ENCODE measurements around the gene GRIP1.

Gene GRIP1

GRCh38 chr12:66683822-66684221 is 4.9 kb upstream of the GRIP1 start:
- Mint-ChIP-seq H3K4me3 (no peak overlapping the region), H3K27me3 (peaks cover 95% of the 10 kb centered on the region), H3K27ac (ENCODE audit: low read depth) (no peak overlapping the region), H3K9me3 (no peaks in the 10 kb centered on the region), H3K36me3 (ENCODE audit: insufficient read depth) (no peaks in the 10 kb centered on the region), H3K4me1 (no peaks in the 10 kb centered on the region)
- ATAC-seq (replicated peaks; ENCODE audit: extremely low read depth, poor library complexity, severe bottlenecking) (no peak), DNase-seq (ENCODE audit: low spot score in 2 of 2) (no peak)

DNA sequence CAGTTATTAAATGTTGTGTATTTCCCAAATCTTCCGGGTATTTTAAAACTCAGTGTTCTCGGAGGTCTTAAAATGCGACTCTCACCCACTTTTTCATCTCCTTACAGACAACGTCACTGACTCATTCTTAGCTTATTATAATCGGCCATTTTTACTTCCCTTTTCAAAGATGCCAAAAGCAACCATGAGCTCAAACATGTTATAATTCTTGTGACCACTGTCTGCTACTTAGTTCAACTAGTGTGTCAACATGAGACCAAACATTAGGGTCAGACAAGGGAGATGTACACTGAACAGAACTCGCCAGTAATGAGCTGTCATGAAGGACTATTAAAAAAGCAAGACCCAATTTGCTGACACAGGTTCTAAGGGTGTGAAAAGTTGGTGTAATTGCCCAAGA is 4.2 kb upstream of the GRIP1 start:
- H3K27ac Mint-ChIP-seq (ENCODE audit: low read depth): no peak overlapping the region
- no peak overlapping the region for H3K4me3 Mint-ChIP-seq
- H3K27me3 Mint-ChIP-seq: peaks cover 90% of the 10 kb centered on the region

GRCh38 chr12:66679461-66680084 is 697 bp upstream of the GRIP1 start:
- Mint-ChIP-seq H3K27ac (ENCODE audit: low read depth) (no peak overlapping the region), H3K4me1 (no peaks in the 10 kb centered on the region), H3K27me3 (peaks cover 73% of the 10 kb centered on the region)

More for the DNA sequence above, 4.2 kb upstream of the GRIP1 start:
- no peak for DNase-seq (ENCODE audit: low spot score in 2 of 2)
- no peaks in the 10 kb centered on the region for H3K9me3 Mint-ChIP-seq
- H3K4me1 Mint-ChIP-seq: no peaks in the 10 kb centered on the region
- H3K36me3 Mint-ChIP-seq (ENCODE audit: insufficient read depth): no peaks in the 10 kb centered on the region
- no peak for ATAC-seq (replicated peaks; ENCODE audit: extremely low read depth, poor library complexity, severe bottlenecking)

DNA sequence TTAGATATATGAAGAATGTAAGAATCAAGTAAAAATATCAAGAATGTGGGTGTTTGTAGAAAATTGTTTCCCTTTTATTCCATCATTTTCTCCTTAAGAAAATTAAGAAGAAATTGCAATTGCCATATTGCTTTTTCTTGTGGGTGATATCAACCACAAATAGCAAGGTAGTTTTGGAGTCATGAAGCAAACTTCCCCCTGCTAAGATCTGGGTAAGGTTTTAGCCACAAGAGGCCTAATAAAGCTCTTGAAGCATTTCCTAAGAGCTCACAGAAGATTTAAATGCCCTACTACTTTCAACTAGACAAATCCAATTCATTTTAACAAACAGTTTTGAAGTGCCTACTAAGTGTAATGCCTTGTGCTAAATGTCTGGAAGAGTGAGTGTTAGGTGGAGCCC is 2.6 kb downstream of the GRIP1 start:
- no peaks in the 10 kb centered on the region for H3K36me3 Mint-ChIP-seq (ENCODE audit: insufficient read depth)
- no peaks in the 10 kb centered on the region for H3K4me1 Mint-ChIP-seq
- no peaks in the 10 kb centered on the region for H3K9me3 Mint-ChIP-seq
- no peak overlapping the region for H3K4me3 Mint-ChIP-seq
- no peak overlapping the region for H3K27ac Mint-ChIP-seq (ENCODE audit: low read depth)
- peaks cover 58% of the 10 kb centered on the region for H3K27me3 Mint-ChIP-seq
- no peak for DNase-seq (ENCODE audit: low spot score in 2 of 2)
- no peak for ATAC-seq (replicated peaks; ENCODE audit: extremely low read depth, poor library complexity, severe bottlenecking)

More at GRCh38 chr12:66679461-66680084, 697 bp upstream of the GRIP1 start:
- ATAC-seq (replicated peaks; ENCODE audit: extremely low read depth, poor library complexity, severe bottlenecking): no peak
- Mint-ChIP-seq H3K36me3 (ENCODE audit: insufficient read depth) (no peaks in the 10 kb centered on the region), H3K9me3 (no peaks in the 10 kb centered on the region), H3K4me3 (no peak overlapping the region)
- no peak for DNase-seq (ENCODE audit: low spot score in 2 of 2)

GRCh38 chr12:66674495-66675122 is 4.3 kb downstream of the GRIP1 start:
- Mint-ChIP-seq H3K4me3 (no peak overlapping the region), H3K27ac (ENCODE audit: low read depth) (no peak overlapping the region), H3K36me3 (ENCODE audit: insufficient read depth) (no peaks in the 10 kb centered on the region), H3K9me3 (no peaks in the 10 kb centered on the region), H3K4me1 (no peaks in the 10 kb centered on the region), H3K27me3 (peaks cover 62% of the 10 kb centered on the region)
- ATAC-seq (replicated peaks; ENCODE audit: extremely low read depth, poor library complexity, severe bottlenecking) (no peak), DNase-seq (ENCODE audit: low spot score in 2 of 2) (no peak)

DNA sequence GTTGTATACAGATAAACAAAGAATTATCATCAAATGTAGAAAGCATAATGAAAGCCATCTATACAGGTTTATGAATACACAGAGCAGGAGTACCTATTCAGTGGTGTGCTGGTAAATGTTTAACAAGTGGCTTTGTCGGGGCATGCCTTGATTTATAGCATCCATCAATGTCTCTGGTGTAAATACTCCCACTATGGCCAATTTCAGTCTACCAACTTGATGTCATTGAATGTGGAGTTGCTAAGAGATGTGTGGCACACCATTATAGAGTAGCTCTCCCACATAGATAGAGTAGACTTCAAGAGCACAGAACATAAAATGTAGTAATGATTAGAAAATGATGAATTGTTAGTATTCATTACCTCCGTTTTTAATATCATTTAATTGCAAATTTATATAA is 9.3 kb downstream of the GRIP1 start:
- Mint-ChIP-seq H3K36me3 (ENCODE audit: insufficient read depth) (no peaks in the 10 kb centered on the region), H3K4me3 (no peak overlapping the region), H3K9me3 (no peaks in the 10 kb centered on the region), H3K27me3 (peaks cover 69% of the 10 kb centered on the region), H3K27ac (ENCODE audit: low read depth) (no peak overlapping the region), H3K4me1 (no peaks in the 10 kb centered on the region)
- no peak for ATAC-seq (replicated peaks; ENCODE audit: extremely low read depth, poor library complexity, severe bottlenecking)
- no peak for DNase-seq (ENCODE audit: low spot score in 2 of 2)

- H3K4me3 Mint-ChIP-seq: no peak overlapping the region
- H3K36me3 Mint-ChIP-seq (ENCODE audit: insufficient read depth): no peaks in the 10 kb centered on the region
- ATAC-seq (replicated peaks; ENCODE audit: extremely low read depth, poor library complexity, severe bottlenecking) (no peak), DNase-seq (ENCODE audit: low spot score in 2 of 2) (no peak)
- no peaks in the 10 kb centered on the region for H3K4me1 Mint-ChIP-seq
- H3K27me3 Mint-ChIP-seq: peaks cover 62% of the 10 kb centered on the region
- no peak overlapping the region for H3K27ac Mint-ChIP-seq (ENCODE audit: low read depth)
- H3K9me3 Mint-ChIP-seq: no peaks in the 10 kb centered on the region
These were observed 10.6 kb downstream of the GRIP1 start for GRCh38 chr12:66668311-66668710.

DNA sequence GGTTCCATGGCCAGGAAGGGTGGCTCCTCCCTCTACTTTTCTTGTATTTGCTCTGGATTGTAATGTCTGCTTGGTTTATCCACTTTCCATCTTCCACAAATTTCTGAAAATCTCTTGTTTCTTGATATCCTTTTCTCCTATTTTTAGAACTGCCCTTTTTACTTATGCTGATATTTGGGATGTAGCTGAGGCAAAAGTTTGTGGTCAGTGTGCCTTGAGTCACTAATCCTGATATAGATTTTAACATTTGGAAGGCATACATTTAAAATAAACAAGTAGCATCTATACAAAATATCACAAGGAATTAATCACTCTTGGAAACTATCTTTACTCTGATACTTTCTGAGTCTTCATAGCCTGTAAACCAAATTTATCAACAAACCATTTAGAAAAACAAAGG is 11.0 kb downstream of the GRIP1 start:
- no peaks in the 10 kb centered on the region for H3K4me1 Mint-ChIP-seq
- H3K4me3 Mint-ChIP-seq: no peak overlapping the region
- no peaks in the 10 kb centered on the region for H3K9me3 Mint-ChIP-seq
- peaks cover 62% of the 10 kb centered on the region for H3K27me3 Mint-ChIP-seq
- DNase-seq (ENCODE audit: low spot score in 2 of 2) (no peak), ATAC-seq (replicated peaks; ENCODE audit: extremely low read depth, poor library complexity, severe bottlenecking) (no peak)
- no peak overlapping the region for H3K27ac Mint-ChIP-seq (ENCODE audit: low read depth)
- H3K36me3 Mint-ChIP-seq (ENCODE audit: insufficient read depth): no peaks in the 10 kb centered on the region

DNA sequence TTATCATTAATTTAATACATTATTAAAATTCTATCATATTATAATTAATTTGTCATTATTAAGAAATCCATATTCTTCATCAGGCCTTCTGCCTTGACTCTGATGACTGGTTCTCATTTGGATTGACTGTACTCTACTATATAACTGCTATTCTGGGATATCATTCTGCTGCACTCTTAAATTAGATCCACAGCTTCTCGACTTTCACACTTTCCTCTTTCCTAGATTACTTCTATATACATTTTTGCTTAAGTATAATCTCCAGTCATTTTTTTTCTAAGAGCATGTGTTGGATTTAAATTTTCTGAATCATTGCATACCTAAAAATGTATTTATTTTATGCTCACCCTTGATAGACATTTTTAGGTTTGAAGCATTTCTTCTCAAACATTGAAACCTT is 12.4 kb downstream of the GRIP1 start:
- ATAC-seq (replicated peaks; ENCODE audit: extremely low read depth, poor library complexity, severe bottlenecking) (no peak), DNase-seq (ENCODE audit: low spot score in 2 of 2) (no peak)
- Mint-ChIP-seq H3K27me3 (peaks cover 75% of the 10 kb centered on the region), H3K27ac (ENCODE audit: low read depth) (no peak overlapping the region), H3K4me3 (no peak overlapping the region), H3K4me1 (no peaks in the 10 kb centered on the region), H3K9me3 (no peaks in the 10 kb centered on the region), H3K36me3 (ENCODE audit: insufficient read depth) (no peaks in the 10 kb centered on the region)

DNA sequence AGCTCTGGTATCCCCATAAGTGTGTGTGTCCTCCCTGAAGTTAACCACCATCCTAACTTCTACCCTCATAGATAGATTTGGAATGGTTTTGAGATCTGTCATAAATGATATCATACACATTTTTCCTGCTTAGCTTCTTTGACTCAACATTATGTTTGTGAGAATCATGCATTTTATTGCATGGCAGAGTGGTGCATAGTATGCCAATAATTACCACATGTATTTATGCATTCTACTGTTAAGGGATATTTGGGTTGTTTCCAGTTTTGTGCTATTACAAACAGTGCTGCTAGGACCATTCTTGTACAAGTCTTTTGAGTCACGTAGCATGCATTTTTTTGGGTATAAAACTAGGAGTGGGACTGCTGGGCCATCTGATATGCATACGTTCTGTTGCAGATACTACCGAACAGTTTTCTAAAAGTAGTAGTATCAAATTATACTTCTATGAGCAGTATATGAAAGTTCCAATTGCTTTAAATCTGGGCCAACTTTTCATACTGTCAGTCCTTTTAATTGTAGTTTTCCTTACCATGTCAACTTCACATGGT is 13.4 kb downstream of the GRIP1 start:
- Mint-ChIP-seq H3K27ac (ENCODE audit: low read depth) (no peak overlapping the region), H3K36me3 (ENCODE audit: insufficient read depth) (no peaks in the 10 kb centered on the region), H3K4me1 (no peaks in the 10 kb centered on the region), H3K4me3 (no peak overlapping the region), H3K9me3 (no peaks in the 10 kb centered on the region), H3K27me3 (peaks cover 74% of the 10 kb centered on the region)
- DNase-seq (ENCODE audit: low spot score in 2 of 2) (no peak), ATAC-seq (replicated peaks; ENCODE audit: extremely low read depth, poor library complexity, severe bottlenecking) (no peak)

DNA sequence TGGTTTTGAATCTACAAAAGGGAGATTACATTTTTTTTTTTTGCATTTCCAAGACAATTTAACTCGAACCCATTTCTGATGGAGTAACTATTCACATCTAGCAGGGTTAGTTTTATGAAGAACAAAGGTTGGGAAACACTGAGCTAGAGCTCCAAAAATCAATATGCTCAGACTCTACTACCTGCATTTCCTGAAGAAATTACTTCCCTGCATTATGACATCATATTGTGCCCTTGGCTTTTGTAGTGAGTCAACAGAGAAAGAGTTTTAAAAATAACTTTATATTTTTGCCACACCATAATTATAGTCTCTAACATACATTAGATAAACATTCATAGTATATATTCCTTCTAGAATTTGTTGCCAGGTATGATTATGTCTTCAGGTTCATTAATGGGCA is 14.8 kb downstream of the GRIP1 start:
- no peak for ATAC-seq (replicated peaks; ENCODE audit: extremely low read depth, poor library complexity, severe bottlenecking)
- no peaks in the 10 kb centered on the region for H3K36me3 Mint-ChIP-seq (ENCODE audit: insufficient read depth)
- H3K27me3 Mint-ChIP-seq: peaks cover 68% of the 10 kb centered on the region
- H3K4me3 Mint-ChIP-seq: no peak overlapping the region
- H3K9me3 Mint-ChIP-seq: no peaks in the 10 kb centered on the region
- DNase-seq (ENCODE audit: low spot score in 2 of 2): no peak
- no peak overlapping the region for H3K27ac Mint-ChIP-seq (ENCODE audit: low read depth)
- no peaks in the 10 kb centered on the region for H3K4me1 Mint-ChIP-seq

GRCh38 chr12:66663611-66664010 is 15.3 kb downstream of the GRIP1 start:
- ATAC-seq (replicated peaks; ENCODE audit: extremely low read depth, poor library complexity, severe bottlenecking) (no peak), DNase-seq (ENCODE audit: low spot score in 2 of 2) (no peak)
- Mint-ChIP-seq H3K4me1 (no peaks in the 10 kb centered on the region), H3K36me3 (ENCODE audit: insufficient read depth) (no peaks in the 10 kb centered on the region), H3K27ac (ENCODE audit: low read depth) (no peak overlapping the region), H3K4me3 (no peak overlapping the region), H3K9me3 (no peaks in the 10 kb centered on the region), H3K27me3 (peaks cover 70% of the 10 kb centered on the region)

- Mint-ChIP-seq H3K9me3 (no peaks in the 10 kb centered on the region), H3K27ac (ENCODE audit: low read depth) (no peak overlapping the region), H3K27me3 (peaks cover 64% of the 10 kb centered on the region), H3K4me1 (no peaks in the 10 kb centered on the region), H3K36me3 (ENCODE audit: insufficient read depth) (no peaks in the 10 kb centered on the region), H3K4me3 (no peak overlapping the region)
- DNase-seq (ENCODE audit: low spot score in 2 of 2) (no peak), ATAC-seq (replicated peaks; ENCODE audit: extremely low read depth, poor library complexity, severe bottlenecking) (no peak)
These were observed 16.1 kb downstream of the GRIP1 start for GRCh38 chr12:66662729-66663128.
